Measurements from ENCODE around the gene MBL2.

DNA sequence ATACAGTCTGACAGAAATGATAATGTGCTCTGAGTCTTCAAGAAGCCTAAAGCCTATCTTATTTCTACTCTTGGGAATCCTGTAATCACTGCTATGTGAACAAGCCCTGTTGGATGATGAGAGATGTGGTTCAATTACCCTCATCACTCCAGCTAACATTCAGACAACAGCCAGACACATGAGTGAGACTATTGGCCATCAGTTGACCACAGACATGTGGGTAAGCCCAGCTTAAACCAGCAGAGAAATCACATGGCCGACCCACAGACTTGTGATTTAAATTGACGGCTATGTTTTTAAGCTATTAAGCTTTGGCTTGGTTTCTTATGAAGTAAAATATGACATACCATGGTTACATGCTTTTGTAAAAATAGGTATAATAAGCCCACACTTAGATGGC lies 2.6 kb downstream of the MBL2 start:
- TF ChIP-seq, protein P1, sequence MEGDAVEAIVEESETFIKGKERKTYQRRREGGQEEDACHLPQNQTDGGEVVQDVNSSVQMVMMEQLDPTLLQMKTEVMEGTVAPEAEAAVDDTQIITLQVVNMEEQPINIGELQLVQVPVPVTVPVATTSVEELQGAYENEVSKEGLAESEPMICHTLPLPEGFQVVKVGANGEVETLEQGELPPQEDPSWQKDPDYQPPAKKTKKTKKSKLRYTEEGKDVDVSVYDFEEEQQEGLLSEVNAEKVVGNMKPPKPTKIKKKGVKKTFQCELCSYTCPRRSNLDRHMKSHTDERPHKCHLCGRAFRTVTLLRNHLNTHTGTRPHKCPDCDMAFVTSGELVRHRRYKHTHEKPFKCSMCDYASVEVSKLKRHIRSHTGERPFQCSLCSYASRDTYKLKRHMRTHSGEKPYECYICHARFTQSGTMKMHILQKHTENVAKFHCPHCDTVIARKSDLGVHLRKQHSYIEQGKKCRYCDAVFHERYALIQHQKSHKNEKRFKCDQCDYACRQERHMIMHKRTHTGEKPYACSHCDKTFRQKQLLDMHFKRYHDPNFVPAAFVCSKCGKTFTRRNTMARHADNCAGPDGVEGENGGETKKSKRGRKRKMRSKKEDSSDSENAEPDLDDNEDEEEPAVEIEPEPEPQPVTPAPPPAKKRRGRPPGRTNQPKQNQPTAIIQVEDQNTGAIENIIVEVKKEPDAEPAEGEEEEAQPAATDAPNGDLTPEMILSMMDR (IDR thresholded peaks at IDR 0.05; ENCODE audit: low read length) = no peak
- no peak for TF ChIP-seq EZH2 (IDR thresholded peaks at IDR 0.05; ENCODE audit: borderline replicate concordance, low read length)
